Spinal cord (tissue), 10 donors: Measurements from ENCODE around the gene GSG1. TPM values are rescaled to one million over a fixed set of nuclear protein-coding genes. Genes with fewer than 3 reads are reported as not detected.
A peak's percentile ranks its signal among the peaks of the same experiment; 100 is the strongest.

Experiments used
- DNase-seq, 6 donors: peaks; one replicate each; pipeline versions ENCODE4 v3.0.0 to v3.0.0-alpha.2; 2013 to 2015; ENCODE audit warnings: low spot score in 6 of 6, low read depth in 4 of 6
- H3K27ac ChIP-seq: one replicate; pipeline ENCODE4 v1.5.1; 2013; ENCODE audit warnings: low read depth, low read length, control low read depth
- H3K27me3 ChIP-seq: one replicate; pipeline ENCODE4 v1.6.1; 2013; ENCODE audit warnings: low read length; ENCODE audit not compliant: control insufficient read depth, insufficient read depth
- H3K36me3 ChIP-seq: one replicate; pipeline ENCODE4 v1.6.1; 2013; ENCODE audit warnings: low read length; ENCODE audit not compliant: control insufficient read depth, insufficient read depth
- H3K4me1 ChIP-seq: one replicate; pipeline ENCODE4 v1.6.1; 2013; ENCODE audit warnings: low read length; ENCODE audit not compliant: control insufficient read depth, insufficient read depth
- H3K4me3 ChIP-seq: one replicate; pipeline ENCODE4 v1.5.1; 2013; ENCODE audit warnings: low read depth, low read length, control low read depth
- H3K9me3 ChIP-seq: one replicate; pipeline ENCODE4 v1.6.1; 2013; ENCODE audit warnings: low read length; ENCODE audit not compliant: control insufficient read depth, insufficient read depth
- WGBS: methylation state at CpG from one replicate; pipeline ENCODE4 v1.1.5; 2013; ENCODE audit warnings: missing lambda C conversion rate; ENCODE audit not compliant: insufficient coverage; 5-methylcytosine and 5-hydroxymethylcytosine counted together
- polyA plus RNA-seq, 2 donors: library from polyadenylated mRNA; unstranded; fragments of 120-200 nt; gene quantifications; one replicate each; pipeline ENCODE4 v1.2.1, GENCODE V29; 2013; ENCODE audit not compliant: insufficient read length in 2 of 2
- total RNA-seq, 2 donors: library from RNA; depleted of rRNA in 1 of 2; stranded (reverse); fragments of 120-200 nt in 1 of 2; fragments of >200 nt in 1 of 2; gene quantifications; one replicate each; pipeline versions ENCODE4 v1.2.3 to v1.2.4, GENCODE V29; 2013 to 2014
- donor health status: healthy.

The GSG1 gene
- total and polyA plus RNA-seq, 4 donors: 0.59 to 0.78 (median 0.77) TPM; not detected in 1

- no peaks in the 10 kb centered on the region for H3K27me3 ChIP-seq
- no peak overlapping the region for H3K4me3 ChIP-seq
- no peak overlapping the region for H3K27ac ChIP-seq
- H3K36me3 ChIP-seq: no peaks in the 10 kb centered on the region
- WGBS: 100% methylated on average over 2 of the region's 8 CpGs
- no peaks in the 10 kb centered on the region for H3K4me1 ChIP-seq
- DNase-seq: no peak
- H3K9me3 ChIP-seq: no peaks in the 10 kb centered on the region
These were observed 39.3 kb upstream of the GSG1 start for GRCh38 chr12:13142747-13143146.

- H3K9me3 ChIP-seq: no peaks in the 10 kb centered on the region
- WGBS: 100% methylated on average over 1 of the region's 5 CpGs
- no peak for DNase-seq
- H3K36me3 ChIP-seq: no peaks in the 10 kb centered on the region
- H3K4me3 ChIP-seq: no peak overlapping the region
- H3K27ac ChIP-seq: no peak overlapping the region
- H3K27me3 ChIP-seq: no peaks in the 10 kb centered on the region
- no peaks in the 10 kb centered on the region for H3K4me1 ChIP-seq
These were observed 38.2 kb upstream of the GSG1 start for GRCh38 chr12:13141686-13142085.

GRCh38 chr12:13135371-13136178 is 32.1 kb upstream of the GSG1 start:
- WGBS: 38% methylated on average over 10 of the region's 14 CpGs
- peak in 2 of 6 donors; percentile 50 to 67 for DNase-seq
- H3K4me1 ChIP-seq: peaks cover 9% of the 10 kb centered on the region
- H3K9me3 ChIP-seq: no peaks in the 10 kb centered on the region
- H3K27me3 ChIP-seq: no peaks in the 10 kb centered on the region
- no peak overlapping the region for H3K27ac ChIP-seq
- H3K36me3 ChIP-seq: no peaks in the 10 kb centered on the region
- H3K4me3 ChIP-seq: no peak overlapping the region

GRCh38 chr12:13133886-13134285 is 30.4 kb upstream of the GSG1 start:
- Histone ChIP-seq H3K9me3 (no peaks in the 10 kb centered on the region), H3K4me3 (no peak overlapping the region), H3K4me1 (peaks cover 9% of the 10 kb centered on the region), H3K27ac (no peak overlapping the region), H3K27me3 (no peaks in the 10 kb centered on the region), H3K36me3 (no peaks in the 10 kb centered on the region)
- WGBS: 83% methylated on average over 2 of the region's 4 CpGs
- no peak for DNase-seq

GRCh38 chr12:13130981-13131380 is 27.5 kb upstream of the GSG1 start:
- H3K9me3 ChIP-seq: no peaks in the 10 kb centered on the region
- no peak overlapping the region for H3K4me3 ChIP-seq
- peaks cover 8% of the 10 kb centered on the region for H3K4me1 ChIP-seq
- H3K36me3 ChIP-seq: no peaks in the 10 kb centered on the region
- no peaks in the 10 kb centered on the region for H3K27me3 ChIP-seq
- H3K27ac ChIP-seq: no peak overlapping the region
- DNase-seq: no peak
- no CpG with 5 or more reads among the region's 3 CpGs for WGBS

- H3K4me3 ChIP-seq: no peak overlapping the region
- WGBS: 78% methylated on average over 5 of the region's 8 CpGs
- H3K4me1 ChIP-seq: no peaks in the 10 kb centered on the region
- H3K36me3 ChIP-seq: no peaks in the 10 kb centered on the region
- DNase-seq: no peak
- H3K27me3 ChIP-seq: no peaks in the 10 kb centered on the region
- no peak overlapping the region for H3K27ac ChIP-seq
- no peaks in the 10 kb centered on the region for H3K9me3 ChIP-seq
These were observed 25.0 kb upstream of the GSG1 start for GRCh38 chr12:13128291-13128965.

- peak in 1 of 6 donors; percentile 52 for DNase-seq
- no peaks in the 10 kb centered on the region for H3K36me3 ChIP-seq
These were observed 24.0 kb upstream of the GSG1 start for GRCh38 chr12:13127444-13127843.

GRCh38 chr12:13126494-13126893 is 23.0 kb upstream of the GSG1 start:
- no peak overlapping the region for H3K27ac ChIP-seq
- 60% methylated on average over 2 of the region's 3 CpGs for WGBS
- no peak for DNase-seq
- no peaks in the 10 kb centered on the region for H3K27me3 ChIP-seq
- H3K4me1 ChIP-seq: no peaks in the 10 kb centered on the region
- no peak overlapping the region for H3K4me3 ChIP-seq
- no peaks in the 10 kb centered on the region for H3K36me3 ChIP-seq
- no peaks in the 10 kb centered on the region for H3K9me3 ChIP-seq

More at GRCh38 chr12:13127444-13127843, 24.0 kb upstream of the GSG1 start:
- Histone ChIP-seq H3K4me3 (no peak overlapping the region), H3K27me3 (no peaks in the 10 kb centered on the region), H3K4me1 (no peaks in the 10 kb centered on the region), H3K9me3 (no peaks in the 10 kb centered on the region), H3K27ac (no peak overlapping the region)
- 86% methylated on average over 3 of the region's 5 CpGs for WGBS

GRCh38 chr12:13125996-13126395 is 22.5 kb upstream of the GSG1 start:
- Histone ChIP-seq H3K36me3 (no peaks in the 10 kb centered on the region), H3K4me1 (no peaks in the 10 kb centered on the region), H3K27me3 (no peaks in the 10 kb centered on the region), H3K4me3 (no peak overlapping the region), H3K27ac (no peak overlapping the region), H3K9me3 (no peaks in the 10 kb centered on the region)
- no CpG with 5 or more reads among the region's 2 CpGs for WGBS
- DNase-seq: no peak
